Adrenal gland (tissue), 12 donors: ENCODE results near the gene MRPL32. TPM values are rescaled to one million over a fixed set of nuclear protein-coding genes. Genes with fewer than 3 reads are reported as not detected.

ENCODE experiments used
- DNase-seq, 7 donors: peaks; one replicate each; pipeline ENCODE4 v3.0.0-alpha.2; 2019 to 2020
- H3K27ac ChIP-seq, 5 donors: fragments of 200-600 bp; sonication (generic) in 4 of 5; 1 replicate in 3 of 5; 2 replicates in 2 of 5; pipeline versions ENCODE4 v1.5.1 to v1.8.0; 2016 to 2020; ENCODE audit warnings: mild to moderate bottlenecking in 1 of 5
- H3K27me3 ChIP-seq: fragments of 200-600 bp; 2 replicates; pipeline ENCODE4 v1.8.0; 2021
- H3K36me3 ChIP-seq, 2 donors: fragments of 200-600 bp; replicated peaks in 1 of 2; 1 replicate in 1 of 2; 2 replicates in 1 of 2; pipeline versions ENCODE4 v1.5.1 to v1.8.0; 2018 to 2022
- H3K4me1 ChIP-seq, 2 donors: fragments of 200-600 bp; replicated peaks in 1 of 2; 1 replicate in 1 of 2; 2 replicates in 1 of 2; pipeline versions ENCODE4 v1.5.1 to v1.8.0; 2018 to 2021
- H3K4me3 ChIP-seq, 4 donors: fragments of 200-600 bp; sonication (generic) in 3 of 4; one replicate each; pipeline ENCODE4 v1.5.1; 2016 to 2018
- H3K9me3 ChIP-seq, 3 donors: fragments of 200-600 bp; sonication (generic) in 1 of 3; replicated peaks in 1 of 3; 1 replicate in 2 of 3; 2 replicates in 1 of 3; pipeline versions ENCODE4 v1.5.1 to v1.8.0; 2016 to 2021
- POLR2A ChIP-seq, 2 donors: fragments of 450-650 bp; IDR thresholded peaks; one replicate each; pipeline ENCODE4 v1.6.1; 2017; ENCODE audit warnings: antibody characterized with exemption in 2 of 2, mild to moderate bottlenecking in 2 of 2, moderate library complexity in 1 of 2
- WGBS, 4 donors: extraction: QIAGEN DNeasy Blood & Tissue Kit in 2 of 4; methylation state at CpG; one replicate each; pipeline versions ENCODE4 v1.1.5 to v1.1.7; 2013 to 2017; 5-methylcytosine and 5-hydroxymethylcytosine counted together
- intact Hi-C, 2 donors: fragments of 100-400 bp; cut with DNase I; formaldehyde crosslinking; loops; one replicate each; pipeline versions ENCODE4 v1.14.1 to v1.15.0; 2022 to 2023
- polyA plus RNA-seq, 3 donors: library from polyadenylated mRNA; stranded (reverse); fragments of 200-250 nt in 2 of 3; fragments of 350-450 nt in 1 of 3; fragmentation: Illumina TruSeq in 1 of 3; extraction: RNeasy Lipid Tissue Mini Kit (QIAGEN cat#74804) in 1 of 3; gene quantifications; one replicate each; pipeline ENCODE4 v1.2.3, GENCODE V29; 2013 to 2014
- total RNA-seq, 9 donors: library from RNA; depleted of rRNA in 4 of 9; stranded (reverse); fragments of >200 nt in 4 of 9; fragments of 120-200 nt in 1 of 9; fragmentation: NEBNext Ultra II Directional in 1 of 9; extraction: Animal tissue kit (Norgen Biotek cat#: 25700) in 1 of 9; gene quantifications; one replicate each; pipeline versions ENCODE4 v1.1.0 to v1.2.4, GENCODE V29; 2013 to 2023
- TF ChIP-seq, protein P1 (sequence below), 6 experiments: fragments of 450-650 bp in 4 of 6; fragments of 200-600 bp in 2 of 6; sonication (generic) in 1 of 6; IDR thresholded peaks; 1 replicate in 5 of 6; 2 replicates in 1 of 6; pipeline versions ENCODE4 v1.5.1 to v1.8.0; 2016 to 2021; ENCODE audit warnings: antibody characterized with exemption in 6 of 6, mild to moderate bottlenecking in 2 of 6, moderate library complexity in 1 of 6
- donor health status: healthy with polysubstance abuse.
- donor health status: Bipolar disorder and iron deficiency.
- donor health status: DM: yes; HTN: yes; CAD: no.
- donor health status: DM: no; HTN: no; CAD: no.
- donor health status: DM: no; HTN: no; CAD: no.
- donor health status: DM: yes; HTN: yes; CAD: no.

Gene MRPL32
- total and polyA plus RNA-seq, 12 donors, result 56.9 to 174 (median 73.4) TPM

GRCh38 chr7:42946627-42946950 lies 14.4 kb downstream of the MRPL32 start:
- no peak overlapping the region for H3K27ac ChIP-seq
- intact Hi-C loops, result loop anchor here in 1 of 2 donors (5.0 kb wide), 1 partner anchor 161 kb away; no protein-coding TSS in a partner anchor
- no peak for TF ChIP-seq POLR2A (IDR thresholded peaks at IDR 0.05)
- TF ChIP-seq, protein P1, sequence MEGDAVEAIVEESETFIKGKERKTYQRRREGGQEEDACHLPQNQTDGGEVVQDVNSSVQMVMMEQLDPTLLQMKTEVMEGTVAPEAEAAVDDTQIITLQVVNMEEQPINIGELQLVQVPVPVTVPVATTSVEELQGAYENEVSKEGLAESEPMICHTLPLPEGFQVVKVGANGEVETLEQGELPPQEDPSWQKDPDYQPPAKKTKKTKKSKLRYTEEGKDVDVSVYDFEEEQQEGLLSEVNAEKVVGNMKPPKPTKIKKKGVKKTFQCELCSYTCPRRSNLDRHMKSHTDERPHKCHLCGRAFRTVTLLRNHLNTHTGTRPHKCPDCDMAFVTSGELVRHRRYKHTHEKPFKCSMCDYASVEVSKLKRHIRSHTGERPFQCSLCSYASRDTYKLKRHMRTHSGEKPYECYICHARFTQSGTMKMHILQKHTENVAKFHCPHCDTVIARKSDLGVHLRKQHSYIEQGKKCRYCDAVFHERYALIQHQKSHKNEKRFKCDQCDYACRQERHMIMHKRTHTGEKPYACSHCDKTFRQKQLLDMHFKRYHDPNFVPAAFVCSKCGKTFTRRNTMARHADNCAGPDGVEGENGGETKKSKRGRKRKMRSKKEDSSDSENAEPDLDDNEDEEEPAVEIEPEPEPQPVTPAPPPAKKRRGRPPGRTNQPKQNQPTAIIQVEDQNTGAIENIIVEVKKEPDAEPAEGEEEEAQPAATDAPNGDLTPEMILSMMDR (IDR thresholded peaks at IDR 0.05), result no peak
- 84 to 100% (median 97%) methylated on average over 2 of the region's 2 CpGs for WGBS, 4 donors
- no peaks in the 10 kb centered on the region for H3K27me3 ChIP-seq
- no peak overlapping the region for H3K4me3 ChIP-seq
- no peaks in the 10 kb centered on the region for H3K9me3 ChIP-seq
- no peaks in the 10 kb centered on the region for H3K36me3 ChIP-seq
- no peaks in the 10 kb centered on the region for H3K4me1 ChIP-seq
- DNase-seq, result no peak

DNA sequence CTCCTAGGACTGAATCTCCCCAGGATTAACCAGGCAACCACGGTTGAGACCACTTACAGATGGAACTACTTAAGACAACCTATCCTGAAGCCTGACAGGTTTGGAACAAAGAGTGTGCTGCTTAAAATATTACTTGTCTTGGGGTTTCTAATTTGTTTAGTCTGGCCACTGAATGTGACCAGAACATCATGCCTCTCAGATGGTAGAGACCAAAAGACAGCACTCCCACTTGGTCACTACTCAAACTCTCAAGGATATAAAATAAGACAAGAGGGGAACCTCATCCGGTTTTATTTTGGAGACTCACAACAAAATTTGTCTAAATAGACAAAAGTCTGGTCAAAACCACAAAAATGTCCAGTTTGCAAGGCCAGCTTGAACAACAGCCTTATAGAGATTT lies 15.3 kb downstream of the MRPL32 start:
- no peaks in the 10 kb centered on the region for H3K27me3 ChIP-seq
- TF ChIP-seq, protein P1 (IDR thresholded peaks at IDR 0.05), result no peak
- no peak for TF ChIP-seq POLR2A (IDR thresholded peaks at IDR 0.05)
- H3K4me3 ChIP-seq, result no peak overlapping the region
- no peaks in the 10 kb centered on the region for H3K4me1 ChIP-seq
- H3K9me3 ChIP-seq, result no peaks in the 10 kb centered on the region
- intact Hi-C loops, result loop anchor here in 1 of 2 donors (5.0 kb wide), 1 partner anchor 160 kb away; no protein-coding TSS in a partner anchor
- 66 to 70% (median 67%) methylated on average over 2 of the region's 2 CpGs for WGBS, 4 donors
- H3K27ac ChIP-seq, result no peak overlapping the region
- no peak for DNase-seq
- no peaks in the 10 kb centered on the region for H3K36me3 ChIP-seq

DNA sequence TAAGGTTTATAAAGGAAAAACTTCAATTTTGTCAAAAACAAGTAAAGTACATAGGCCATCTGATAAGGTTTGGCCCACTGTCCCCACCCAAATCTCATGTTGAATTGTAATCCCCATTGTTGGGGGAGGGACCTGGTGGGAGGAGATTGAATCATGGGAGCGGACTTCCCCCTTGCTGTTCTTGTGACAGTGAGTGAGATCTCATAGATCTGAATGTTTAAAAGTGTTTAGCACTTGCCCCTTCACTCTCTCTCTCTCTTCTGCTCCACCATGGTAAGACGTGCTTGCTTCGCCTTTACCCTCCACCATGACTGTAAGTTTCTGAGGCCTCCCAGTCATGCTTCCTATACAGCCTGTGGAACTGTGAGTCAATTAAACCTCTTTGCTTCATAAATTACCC lies 18.2 kb downstream of the MRPL32 start:
- no peak overlapping the region for H3K27ac ChIP-seq
- H3K4me3 ChIP-seq, result no peak overlapping the region
- DNase-seq, result no peak
- no peaks in the 10 kb centered on the region for H3K4me1 ChIP-seq
- WGBS, 4 donors, result 56 to 78% (median 60%) methylated on average over 3 of the region's 3 CpGs
- no peaks in the 10 kb centered on the region for H3K9me3 ChIP-seq
- no peaks in the 10 kb centered on the region for H3K36me3 ChIP-seq
- H3K27me3 ChIP-seq, result no peaks in the 10 kb centered on the region
- intact Hi-C loops, result no loop called here
- TF ChIP-seq, protein P1 (IDR thresholded peaks at IDR 0.05), result no peak
- TF ChIP-seq POLR2A (IDR thresholded peaks at IDR 0.05), result no peak

DNA sequence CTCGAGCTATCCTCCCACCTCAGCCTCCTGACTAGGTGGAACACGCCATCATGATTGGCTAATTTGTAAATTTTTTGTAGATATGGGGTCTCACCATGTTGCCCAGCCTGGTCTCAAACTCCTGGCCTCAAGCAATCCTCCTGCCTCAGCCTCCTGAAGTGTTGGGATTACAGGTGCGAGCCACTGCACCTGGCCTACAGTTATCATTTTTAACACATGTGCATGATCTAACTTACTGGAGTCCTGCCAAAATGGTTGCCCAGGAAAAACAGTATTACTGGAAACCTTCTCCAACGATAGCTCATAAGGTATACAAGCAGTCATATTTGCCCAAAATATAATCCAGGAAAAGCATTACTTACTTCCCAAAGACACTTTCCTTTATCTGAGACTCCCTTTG lies 20.2 kb downstream of the MRPL32 start:
- Histone ChIP-seq H3K27me3 (no peaks in the 10 kb centered on the region), H3K36me3 (no peaks in the 10 kb centered on the region), H3K4me3 (no peak overlapping the region), H3K27ac (no peak overlapping the region), H3K4me1 (no peaks in the 10 kb centered on the region), H3K9me3 (peaks cover 0 to 5% (median 0%) of the 10 kb centered on the region in 3 donors)
- intact Hi-C loops, result no loop called here
- TF ChIP-seq POLR2A (IDR thresholded peaks at IDR 0.05), result no peak
- TF ChIP-seq, protein P1 (IDR thresholded peaks at IDR 0.05), result no peak
- DNase-seq, result no peak
- WGBS, 4 donors, result 79 to 91% (median 88%) methylated on average over 4 of the region's 4 CpGs
